Measurements from ENCODE around the gene TAX1BP3. TPM values are rescaled to one million over a fixed set of nuclear protein-coding genes. Genes with fewer than 3 reads are reported as not detected.

The TAX1BP3 gene
- total RNA-seq, 1 experiment from 2014 or later, result 147 TPM

DNA sequence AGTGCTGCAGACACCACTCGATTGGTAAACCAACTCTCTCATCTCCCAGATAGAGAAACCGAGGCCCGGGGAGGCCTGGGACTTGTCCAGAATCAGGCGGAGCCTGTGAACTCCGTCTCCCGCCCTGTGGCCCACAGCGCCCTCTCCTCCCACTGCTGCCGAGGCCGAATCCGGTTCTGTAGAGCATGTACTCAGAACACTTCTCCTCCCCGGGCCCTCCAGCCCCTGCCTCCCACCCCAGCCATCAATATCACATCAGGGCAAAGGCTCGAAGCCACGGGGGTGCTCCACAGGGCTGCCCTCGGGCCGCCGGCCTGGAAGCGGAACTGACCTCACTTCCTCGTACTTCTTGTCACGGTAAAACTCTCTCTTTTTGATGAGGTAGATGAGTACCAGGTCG, 13.2 kb upstream of the TAX1BP3 start:
- Mint-ChIP-seq H3K9me3 (ENCODE audit: unreplicated experiment) (no peaks in the 10 kb centered on the region), H3K36me3 (ENCODE audit: insufficient read depth, unreplicated experiment) (no peaks in the 10 kb centered on the region), H3K4me3 (ENCODE audit: unreplicated experiment) (no peak overlapping the region), H3K27ac (ENCODE audit: low read depth, unreplicated experiment) (no peak overlapping the region), H3K4me1 (ENCODE audit: insufficient read depth, unreplicated experiment) (peaks cover 5% of the 10 kb centered on the region), H3K27me3 (ENCODE audit: insufficient read depth, unreplicated experiment) (no peaks in the 10 kb centered on the region)
- no peak for TF ChIP-seq CTCF (IDR thresholded peaks at IDR 0.05; ENCODE audit: unreplicated experiment)
- DNase-seq (ENCODE audit: unreplicated experiment), result no peak
- CTCF ChIA-PET, result interaction anchor here (0.6 kb wide), 2 partner anchors 31 to 55 kb away, joined by 3 read pairs; no protein-coding TSS in a partner anchor
- intact Hi-C loops (cut with micrococcal nuclease), result loop anchor here (5.0 kb wide), 1 partner anchor 146 kb away; no protein-coding TSS in a partner anchor
- BruUV-seq (replicated peaks), result no TSS peak
- POLR2A ChIA-PET, result no interaction called here

GRCh38 chr17:3681057-3681456, 12.7 kb upstream of the TAX1BP3 start:
- ChIA-PET POLR2A (no interaction called here), CTCF (interaction anchor here (0.6 kb wide), 1 partner anchor 55 kb away, joined by 3 read pairs; no protein-coding TSS in a partner anchor)
- H3K4me3 Mint-ChIP-seq (ENCODE audit: unreplicated experiment), result no peak overlapping the region
- H3K27me3 Mint-ChIP-seq (ENCODE audit: insufficient read depth, unreplicated experiment), result no peaks in the 10 kb centered on the region
- H3K36me3 Mint-ChIP-seq (ENCODE audit: insufficient read depth, unreplicated experiment), result no peaks in the 10 kb centered on the region
- no peak for DNase-seq (ENCODE audit: unreplicated experiment)
- H3K9me3 Mint-ChIP-seq (ENCODE audit: unreplicated experiment), result no peaks in the 10 kb centered on the region
- BruUV-seq (replicated peaks), result no TSS peak
- no peak for TF ChIP-seq CTCF (IDR thresholded peaks at IDR 0.05; ENCODE audit: unreplicated experiment)
- no peak overlapping the region for H3K27ac Mint-ChIP-seq (ENCODE audit: low read depth, unreplicated experiment)
- H3K4me1 Mint-ChIP-seq (ENCODE audit: insufficient read depth, unreplicated experiment), result peaks cover 5% of the 10 kb centered on the region
- intact Hi-C loops (cut with micrococcal nuclease), result loop anchor here (5.0 kb wide), 1 partner anchor 146 kb away; no protein-coding TSS in a partner anchor

- DNase-seq (ENCODE audit: unreplicated experiment), result no peak
- ChIA-PET CTCF (interaction anchor here (1.1 kb wide), 1 partner anchor 147 kb away, joined by 3 read pairs; no protein-coding TSS in a partner anchor), POLR2A (interaction anchor here (0.9 kb wide), 1 partner anchor 11 kb away, joined by 3 read pairs; the partner anchor contains the start of genes EMC6 and TAX1BP3)
- no peak overlapping the region for H3K4me3 Mint-ChIP-seq (ENCODE audit: unreplicated experiment)
- H3K27ac Mint-ChIP-seq (ENCODE audit: low read depth, unreplicated experiment), result no peak overlapping the region
- no peaks in the 10 kb centered on the region for H3K36me3 Mint-ChIP-seq (ENCODE audit: insufficient read depth, unreplicated experiment)
- peaks cover 5% of the 10 kb centered on the region for H3K4me1 Mint-ChIP-seq (ENCODE audit: insufficient read depth, unreplicated experiment)
- intact Hi-C loops (cut with micrococcal nuclease), result loop anchor here (5.0 kb wide), 1 partner anchor 148 kb away; no protein-coding TSS in a partner anchor
- H3K9me3 Mint-ChIP-seq (ENCODE audit: unreplicated experiment), result no peaks in the 10 kb centered on the region
- BruUV-seq (replicated peaks), result no TSS peak
- TF ChIP-seq CTCF (IDR thresholded peaks at IDR 0.05; ENCODE audit: unreplicated experiment), result no peak
- no peaks in the 10 kb centered on the region for H3K27me3 Mint-ChIP-seq (ENCODE audit: insufficient read depth, unreplicated experiment)
Measured at GRCh38 chr17:3679531-3680126, 11.3 kb upstream of the TAX1BP3 start.

- DNase-seq (ENCODE audit: unreplicated experiment), result no peak
- intact Hi-C loops (cut with micrococcal nuclease), result no loop called here
- no peaks in the 10 kb centered on the region for H3K27me3 Mint-ChIP-seq (ENCODE audit: insufficient read depth, unreplicated experiment)
- peaks cover 5% of the 10 kb centered on the region for H3K4me1 Mint-ChIP-seq (ENCODE audit: insufficient read depth, unreplicated experiment)
- no peaks in the 10 kb centered on the region for H3K36me3 Mint-ChIP-seq (ENCODE audit: insufficient read depth, unreplicated experiment)
- BruUV-seq (replicated peaks), result no TSS peak
- ChIA-PET POLR2A (interaction anchor here (0.7 to 1.8 kb wide), 4 partner anchors 10 to 44 kb away, joined by 3 to 17 read pairs (median 3); partner anchors contain the start of genes EMC6 and TAX1BP3), CTCF (interaction anchor here (1.1 kb wide), 1 partner anchor 148 kb away, joined by 3 read pairs; no protein-coding TSS in a partner anchor)
- no peak overlapping the region for H3K27ac Mint-ChIP-seq (ENCODE audit: low read depth, unreplicated experiment)
- TF ChIP-seq CTCF (IDR thresholded peaks at IDR 0.05; ENCODE audit: unreplicated experiment), result no peak
- no peaks in the 10 kb centered on the region for H3K9me3 Mint-ChIP-seq (ENCODE audit: unreplicated experiment)
- H3K4me3 Mint-ChIP-seq (ENCODE audit: unreplicated experiment), result no peak overlapping the region
Measured at GRCh38 chr17:3678821-3679530, 10.6 kb upstream of the TAX1BP3 start.

All from MCF 10A (cell line).